DOHH2 (cell line): Measurements from ENCODE around the gene MLH1.

Experiments
- CTCF ChIP-seq: fragments of 200-600 bp; sonication (generic); IDR thresholded peaks from one replicate; pipeline ENCODE4 v1.5.1; 2014; ENCODE audit warnings: antibody characterized with exemption, mild to moderate bottlenecking, low read depth, low read length; ENCODE audit not compliant: poor library complexity, severe bottlenecking
- EZH2phosphoT487 ChIP-seq: fragments of 200-600 bp; sonication (generic); IDR thresholded peaks from 2 replicates; pipeline ENCODE4 v1.6.1; 2017; ENCODE audit warnings: borderline replicate concordance, mild to moderate bottlenecking, antibody characterized with exemption, low read length, moderate library complexity, mixed read lengths

- TF ChIP-seq CTCF = no peak
- TF ChIP-seq EZH2phosphoT487 = no peak
Measured at GRCh38 chr3:37016903-37017302, 23.6 kb downstream of the MLH1 start.
